GM12801 (cell line): ENCODE data around the gene RHNO1.

ENCODE experiments used
- TF ChIP-seq, protein P1 (sequence below): IDR thresholded peaks from one replicate; pipeline ENCODE4 v1.5.1; 2011; ENCODE audit warnings: control low read depth; ENCODE audit not compliant: insufficient read length; ENCODE audit errors: extremely low read depth

Gene RHNO1

DNA sequence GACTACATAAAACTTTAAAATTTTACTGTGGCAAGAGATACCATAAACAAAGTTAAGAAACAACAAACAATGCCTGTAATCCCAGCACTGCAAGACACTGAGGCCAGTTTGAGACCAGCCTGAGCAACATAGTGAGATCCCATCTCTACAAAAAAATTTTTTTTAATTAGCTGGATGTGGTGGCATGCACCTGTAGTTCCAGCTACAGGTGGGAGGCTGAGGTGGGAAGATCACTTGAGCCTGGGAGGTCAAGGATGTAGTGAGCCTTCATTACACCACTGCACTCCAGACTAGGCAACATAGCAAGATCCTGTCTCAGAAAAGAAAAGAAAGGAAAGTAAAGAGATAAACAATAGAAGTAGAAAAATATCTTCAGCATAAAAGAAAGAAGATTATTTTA is 16.9 kb upstream of the RHNO1 start:
- TF ChIP-seq, protein P1, sequence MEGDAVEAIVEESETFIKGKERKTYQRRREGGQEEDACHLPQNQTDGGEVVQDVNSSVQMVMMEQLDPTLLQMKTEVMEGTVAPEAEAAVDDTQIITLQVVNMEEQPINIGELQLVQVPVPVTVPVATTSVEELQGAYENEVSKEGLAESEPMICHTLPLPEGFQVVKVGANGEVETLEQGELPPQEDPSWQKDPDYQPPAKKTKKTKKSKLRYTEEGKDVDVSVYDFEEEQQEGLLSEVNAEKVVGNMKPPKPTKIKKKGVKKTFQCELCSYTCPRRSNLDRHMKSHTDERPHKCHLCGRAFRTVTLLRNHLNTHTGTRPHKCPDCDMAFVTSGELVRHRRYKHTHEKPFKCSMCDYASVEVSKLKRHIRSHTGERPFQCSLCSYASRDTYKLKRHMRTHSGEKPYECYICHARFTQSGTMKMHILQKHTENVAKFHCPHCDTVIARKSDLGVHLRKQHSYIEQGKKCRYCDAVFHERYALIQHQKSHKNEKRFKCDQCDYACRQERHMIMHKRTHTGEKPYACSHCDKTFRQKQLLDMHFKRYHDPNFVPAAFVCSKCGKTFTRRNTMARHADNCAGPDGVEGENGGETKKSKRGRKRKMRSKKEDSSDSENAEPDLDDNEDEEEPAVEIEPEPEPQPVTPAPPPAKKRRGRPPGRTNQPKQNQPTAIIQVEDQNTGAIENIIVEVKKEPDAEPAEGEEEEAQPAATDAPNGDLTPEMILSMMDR = no peak

DNA sequence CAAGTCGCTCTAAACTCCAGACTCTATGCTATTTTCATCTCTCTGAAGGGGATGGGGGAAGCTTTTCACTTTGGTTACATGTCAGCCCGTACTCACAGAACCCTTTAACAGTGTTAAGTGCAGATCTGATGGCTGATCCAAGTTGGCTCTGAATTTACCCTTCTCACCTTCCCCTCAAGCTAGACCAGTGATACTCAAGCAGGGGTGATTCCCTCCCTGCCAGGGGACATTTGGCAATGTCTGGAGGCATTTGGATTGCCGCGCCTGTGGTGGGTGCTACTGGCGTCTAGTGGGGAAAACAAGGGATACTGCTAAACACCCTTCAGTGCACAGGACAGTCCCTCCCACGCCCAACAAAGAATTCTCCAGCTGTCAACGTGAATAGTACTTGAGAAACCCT is 14.1 kb upstream of the RHNO1 start:
- TF ChIP-seq, protein P1 = no peak

DNA sequence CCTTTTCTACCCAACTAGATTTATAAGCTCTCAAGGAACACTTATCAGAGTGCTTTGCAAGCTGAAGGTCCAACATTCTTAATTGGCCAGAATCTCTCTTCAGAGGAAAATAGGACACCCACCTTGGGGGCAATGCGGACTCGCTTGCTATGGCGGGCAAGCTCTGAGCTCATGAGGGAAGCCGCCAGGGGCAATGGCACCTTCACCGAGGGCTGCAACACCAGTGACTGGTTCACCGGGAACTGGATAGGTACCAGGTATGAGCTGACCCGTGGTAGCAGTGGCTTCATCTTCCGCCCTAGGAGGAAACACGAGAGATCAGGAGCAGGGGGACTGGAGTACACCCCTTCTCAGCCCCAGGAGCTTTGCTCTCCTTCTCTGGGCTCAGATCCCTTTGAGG is 12.8 kb upstream of the RHNO1 start:
- TF ChIP-seq, protein P1 = no peak

DNA sequence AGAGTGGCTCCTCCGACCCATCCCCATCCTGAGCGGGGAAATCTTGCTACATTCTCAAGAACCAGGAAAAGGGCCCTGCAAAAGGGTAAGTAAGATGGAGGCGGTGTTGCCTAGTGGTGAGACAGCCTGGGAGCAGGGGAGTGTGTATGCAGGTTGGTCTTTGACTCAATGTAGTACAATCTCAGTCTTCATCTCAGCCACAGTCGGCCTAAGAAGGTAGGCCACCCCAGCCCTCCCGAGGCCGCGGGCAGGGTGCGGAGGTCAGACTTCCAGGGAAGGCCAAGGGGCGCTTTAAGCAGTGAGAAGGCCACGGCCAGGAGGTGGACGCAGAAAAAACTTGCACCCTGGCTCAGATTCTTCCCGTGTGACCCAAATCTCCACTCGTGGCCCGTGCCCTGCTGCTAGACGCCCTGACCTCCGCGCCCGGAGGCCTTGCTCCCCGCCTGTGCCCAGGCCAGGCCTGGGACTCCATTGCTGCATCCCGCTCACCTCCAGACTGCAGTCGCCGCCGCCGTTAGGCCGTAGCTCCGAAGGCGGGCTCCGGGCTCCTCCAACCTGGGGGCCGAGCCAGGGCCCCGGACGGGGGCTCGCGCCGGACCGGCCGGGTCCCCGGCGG is 484 bp upstream of the RHNO1 start:
- TF ChIP-seq, protein P1 = no peak

DNA sequence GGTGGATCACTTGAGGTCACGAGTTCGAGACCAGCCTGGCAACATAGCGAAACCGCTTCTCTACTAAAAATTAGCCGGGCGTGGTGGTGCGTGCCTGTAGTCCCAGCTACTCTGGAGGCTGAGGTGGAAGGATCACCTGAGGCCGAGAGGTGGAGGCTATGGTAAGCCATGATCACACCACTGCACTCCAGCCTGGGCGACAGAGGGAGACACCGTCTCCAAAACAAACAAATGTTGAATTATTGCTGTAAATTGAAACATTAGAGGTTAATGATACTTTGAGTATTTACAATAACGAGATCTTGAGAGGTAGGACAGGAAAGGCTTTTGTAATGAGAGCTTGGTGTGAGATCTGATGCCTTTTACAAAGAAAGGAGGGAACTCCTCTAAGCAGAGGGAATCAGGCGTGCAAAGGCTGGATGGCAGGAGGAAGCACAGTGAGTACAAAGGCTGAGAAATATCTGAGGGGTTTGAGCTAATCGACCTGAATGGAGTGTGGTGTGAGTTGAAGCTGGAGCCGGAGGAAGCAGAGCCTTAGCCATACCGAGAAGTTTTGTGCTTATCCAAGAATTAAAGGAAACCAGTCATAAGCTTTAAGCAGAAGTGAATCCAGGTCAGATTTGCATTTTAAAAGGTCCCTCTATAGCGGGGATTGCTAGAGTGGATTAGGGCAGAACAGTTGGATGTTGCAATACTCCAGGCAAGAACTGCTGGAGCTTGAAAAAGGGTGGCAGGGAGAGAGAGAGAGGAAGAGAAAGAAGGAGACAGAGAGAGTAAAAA is 1.1 kb downstream of the RHNO1 start:
- TF ChIP-seq, protein P1 = no peak

- TF ChIP-seq, protein P1 = no peak
Measured at GRCh38 chr12:2879853-2880252, 2.8 kb downstream of the RHNO1 start.

DNA sequence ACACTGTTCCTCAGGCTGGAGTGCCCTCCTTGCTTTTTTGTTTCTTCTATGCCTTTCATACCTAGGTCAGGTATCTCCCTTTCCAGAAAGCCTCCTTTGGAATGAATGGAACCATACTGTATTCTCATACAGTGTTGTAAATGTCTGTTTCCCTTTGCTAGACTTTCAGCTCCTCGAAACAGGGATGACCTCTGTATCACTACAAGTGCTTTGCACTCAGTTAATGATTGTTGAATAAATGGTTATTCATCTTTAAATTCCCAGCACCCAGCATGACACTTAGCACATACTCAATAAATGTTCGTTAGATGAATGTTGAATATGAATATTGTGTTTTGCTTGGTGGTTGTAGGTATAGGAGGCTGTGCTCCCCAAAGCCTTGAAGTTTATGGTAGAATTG is 7.8 kb downstream of the RHNO1 start:
- TF ChIP-seq, protein P1 = no peak
